Kidney (tissue), 14 donors: Measurements from ENCODE around the gene TIMM10. TPM values are rescaled to one million over a fixed set of nuclear protein-coding genes. Genes with fewer than 3 reads are reported as not detected.

Source experiments
- DNase-seq, 5 donors: peaks; one replicate each; pipeline ENCODE4 v3.0.0-alpha.2; 2013 to 2020
- FAIRE-seq: peaks from 2 replicates; lab custom pipeline; 2012; peaks lifted over from hg19 to GRCh38; lab: Jason Lieb, UNC
- H3K27ac ChIP-seq, 2 donors: one replicate each; pipeline ENCODE4 v1.7.0; 2013; ENCODE audit warnings: low read depth in 2 of 2, low read length in 2 of 2, inconsistent platforms in 1 of 2
- H3K27me3 ChIP-seq: one replicate; pipeline ENCODE4 v1.7.1; 2013; ENCODE audit warnings: low read length, inconsistent platforms; ENCODE audit not compliant: control insufficient read depth, insufficient read depth
- H3K36me3 ChIP-seq, 3 donors: one replicate each; pipeline versions ENCODE4 v1.7.0 to v1.7.1; 2013; ENCODE audit warnings: low read length in 3 of 3, control low read depth in 1 of 3, inconsistent platforms in 1 of 3; ENCODE audit not compliant: insufficient read depth in 3 of 3, control insufficient read depth in 2 of 3
- H3K4me1 ChIP-seq, 3 donors: one replicate each; pipeline versions ENCODE4 v1.7.0 to v1.7.1; 2013; ENCODE audit warnings: low read length in 3 of 3, inconsistent platforms in 1 of 3, low read depth in 1 of 3; ENCODE audit not compliant: control insufficient read depth in 2 of 3, insufficient read depth in 2 of 3
- H3K4me3 ChIP-seq, 3 donors: one replicate each; pipeline versions ENCODE4 v1.7.0 to v1.8.1; 2013; ENCODE audit warnings: low read length in 3 of 3, control low read depth in 1 of 3, inconsistent platforms in 1 of 3
- H3K9ac ChIP-seq, 3 donors: one replicate each; pipeline versions ENCODE4 v1.7.0 to v1.7.1; 2013; ENCODE audit warnings: low read length in 3 of 3, control low read depth in 1 of 3, inconsistent platforms in 1 of 3
- H3K9me3 ChIP-seq, 3 donors: one replicate each; pipeline versions ENCODE4 v1.7.0 to v1.7.1; 2013; ENCODE audit warnings: low read length in 3 of 3, control low read depth in 1 of 3, inconsistent platforms in 1 of 3; ENCODE audit not compliant: control insufficient read depth in 2 of 3, insufficient read depth in 1 of 3
- intact Hi-C: fragments of 100-400 bp; cut with DNase I; formaldehyde crosslinking; loops from one replicate; pipeline ENCODE4 v1.11.1; 2022
- polyA plus RNA-seq: library from polyadenylated mRNA; stranded (reverse); fragments of 350-450 nt; fragmentation: Illumina TruSeq; extraction: RNeasy Lipid Tissue Mini Kit (QIAGEN cat#74804); gene quantifications from one replicate; pipeline ENCODE4 v1.2.3, GENCODE V29; 2014; ENCODE audit warnings: low read depth, low replicate concordance; ENCODE audit not compliant: insufficient read depth
- total RNA-seq: library from RNA; stranded (reverse); fragmentation: NEBNext Ultra II Directional; extraction: Animal tissue kit (Norgen Biotek cat#: 25700); gene quantifications from one replicate; pipeline ENCODE4 v1.2.1, GENCODE V29; 2021
- TF ChIP-seq, protein P1 (sequence below): IDR thresholded peaks from 3 replicates; pipeline ENCODE4 v1.5.1; 2012; ENCODE audit warnings: mild to moderate bottlenecking, moderate library complexity, borderline replicate concordance; ENCODE audit not compliant: insufficient read depth; ENCODE audit errors: extremely low read depth
- donor health status: control.
- donor health status: control.
- donor health status: control.
- donor health status: control.
- donor health status: control.
- donor health status: DM: yes; HTN: yes; CAD: no.
- donor health status: Normal renal cell carcinoma (clear cell type).

TIMM10 gene
- total and polyA plus RNA-seq, 2 donors from 2014 or later, result 38.6 to 174 TPM

DNA sequence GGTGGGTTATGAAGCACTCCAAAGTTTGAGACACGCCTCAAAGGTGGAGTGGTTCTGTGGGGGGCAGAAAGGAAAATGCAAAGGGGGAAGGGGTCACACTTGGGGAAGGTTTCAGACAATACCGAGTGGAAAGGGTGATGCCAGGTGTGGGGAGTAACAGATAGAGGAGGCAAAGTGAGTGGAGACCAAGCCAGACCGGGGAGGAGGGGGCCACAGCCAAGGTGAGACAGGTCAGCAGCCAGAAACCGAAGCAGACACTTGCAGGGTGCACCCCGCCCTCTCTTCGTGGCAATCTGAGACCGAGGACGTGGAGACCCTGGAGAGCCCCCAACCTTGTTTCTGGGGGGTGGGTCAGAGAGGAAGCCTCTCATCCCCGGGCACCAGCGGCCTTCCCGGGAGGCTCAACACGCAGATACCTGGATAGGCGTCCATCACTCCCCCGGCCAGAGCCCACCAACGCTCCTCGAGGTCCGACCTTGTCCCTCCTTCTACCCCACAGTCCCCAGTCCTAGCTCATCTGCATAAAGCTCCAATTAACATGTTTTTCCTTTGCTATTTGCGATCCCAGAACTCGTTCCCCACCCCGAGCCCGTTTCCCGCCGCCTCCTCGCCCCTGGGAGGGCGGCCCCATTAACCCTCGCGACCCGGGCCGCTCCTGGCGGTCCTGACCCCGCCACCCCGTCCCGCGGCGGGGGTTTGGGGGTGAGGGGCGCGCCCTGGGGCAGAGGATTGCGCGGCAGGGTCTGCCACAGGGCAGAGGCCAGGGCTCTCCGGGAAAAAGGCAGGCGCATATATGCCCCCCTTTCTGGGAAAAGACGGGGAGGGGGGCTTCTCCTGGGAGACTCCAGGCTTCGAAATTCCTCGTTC lies 48.4 kb downstream of the TIMM10 start:
- DNase-seq (peak in 2 of 5 donors; percentile 20 to 60), FAIRE-seq (no peak)
- peak overlapping the region in 1 of 3 donors; percentile 36 for H3K4me3 ChIP-seq
- intact Hi-C loops, result no loop called here
- H3K9me3 ChIP-seq, result no peaks in the 10 kb centered on the region
- no peak overlapping the region for H3K9ac ChIP-seq
- TF ChIP-seq, protein P1, sequence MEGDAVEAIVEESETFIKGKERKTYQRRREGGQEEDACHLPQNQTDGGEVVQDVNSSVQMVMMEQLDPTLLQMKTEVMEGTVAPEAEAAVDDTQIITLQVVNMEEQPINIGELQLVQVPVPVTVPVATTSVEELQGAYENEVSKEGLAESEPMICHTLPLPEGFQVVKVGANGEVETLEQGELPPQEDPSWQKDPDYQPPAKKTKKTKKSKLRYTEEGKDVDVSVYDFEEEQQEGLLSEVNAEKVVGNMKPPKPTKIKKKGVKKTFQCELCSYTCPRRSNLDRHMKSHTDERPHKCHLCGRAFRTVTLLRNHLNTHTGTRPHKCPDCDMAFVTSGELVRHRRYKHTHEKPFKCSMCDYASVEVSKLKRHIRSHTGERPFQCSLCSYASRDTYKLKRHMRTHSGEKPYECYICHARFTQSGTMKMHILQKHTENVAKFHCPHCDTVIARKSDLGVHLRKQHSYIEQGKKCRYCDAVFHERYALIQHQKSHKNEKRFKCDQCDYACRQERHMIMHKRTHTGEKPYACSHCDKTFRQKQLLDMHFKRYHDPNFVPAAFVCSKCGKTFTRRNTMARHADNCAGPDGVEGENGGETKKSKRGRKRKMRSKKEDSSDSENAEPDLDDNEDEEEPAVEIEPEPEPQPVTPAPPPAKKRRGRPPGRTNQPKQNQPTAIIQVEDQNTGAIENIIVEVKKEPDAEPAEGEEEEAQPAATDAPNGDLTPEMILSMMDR, result no peak
- peaks cover 0 to 7% (median 0%) of the 10 kb centered on the region in 3 donors for H3K4me1 ChIP-seq
- H3K36me3 ChIP-seq, result peaks cover 0 to 3% (median 0%) of the 10 kb centered on the region in 3 donors
- no peak overlapping the region for H3K27ac ChIP-seq
- H3K27me3 ChIP-seq, result no peaks in the 10 kb centered on the region

DNA sequence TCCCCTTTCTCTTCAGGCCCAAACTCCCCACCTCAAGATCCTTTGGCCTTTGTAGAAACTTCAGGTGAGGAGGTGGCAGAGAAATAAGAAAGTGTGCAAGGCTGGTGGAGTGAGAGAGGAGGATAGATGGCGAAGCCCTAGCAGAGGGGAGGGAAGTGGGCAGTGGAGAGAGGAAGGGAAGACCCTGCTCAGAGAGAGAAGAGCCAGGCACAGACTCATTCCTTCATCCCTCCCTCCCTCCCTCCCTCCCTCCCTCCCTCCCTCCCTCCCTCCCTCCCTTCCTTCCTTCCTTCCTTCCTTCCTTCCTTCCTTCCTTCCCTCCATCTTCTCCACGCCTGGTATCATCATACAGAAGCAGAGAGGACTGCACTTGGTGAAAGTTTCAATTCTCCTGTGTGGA lies 49.2 kb downstream of the TIMM10 start:
- intact Hi-C loops, result no loop called here
- Histone ChIP-seq H3K9ac (no peak overlapping the region), H3K27ac (no peak overlapping the region), H3K4me1 (peaks cover 0 to 12% (median 0%) of the 10 kb centered on the region in 3 donors), H3K9me3 (no peaks in the 10 kb centered on the region), H3K4me3 (no peak overlapping the region), H3K36me3 (peaks cover 0 to 3% (median 0%) of the 10 kb centered on the region in 3 donors), H3K27me3 (no peaks in the 10 kb centered on the region)
- FAIRE-seq (no peak), DNase-seq (no peak)
- TF ChIP-seq, protein P1, result no peak

DNA sequence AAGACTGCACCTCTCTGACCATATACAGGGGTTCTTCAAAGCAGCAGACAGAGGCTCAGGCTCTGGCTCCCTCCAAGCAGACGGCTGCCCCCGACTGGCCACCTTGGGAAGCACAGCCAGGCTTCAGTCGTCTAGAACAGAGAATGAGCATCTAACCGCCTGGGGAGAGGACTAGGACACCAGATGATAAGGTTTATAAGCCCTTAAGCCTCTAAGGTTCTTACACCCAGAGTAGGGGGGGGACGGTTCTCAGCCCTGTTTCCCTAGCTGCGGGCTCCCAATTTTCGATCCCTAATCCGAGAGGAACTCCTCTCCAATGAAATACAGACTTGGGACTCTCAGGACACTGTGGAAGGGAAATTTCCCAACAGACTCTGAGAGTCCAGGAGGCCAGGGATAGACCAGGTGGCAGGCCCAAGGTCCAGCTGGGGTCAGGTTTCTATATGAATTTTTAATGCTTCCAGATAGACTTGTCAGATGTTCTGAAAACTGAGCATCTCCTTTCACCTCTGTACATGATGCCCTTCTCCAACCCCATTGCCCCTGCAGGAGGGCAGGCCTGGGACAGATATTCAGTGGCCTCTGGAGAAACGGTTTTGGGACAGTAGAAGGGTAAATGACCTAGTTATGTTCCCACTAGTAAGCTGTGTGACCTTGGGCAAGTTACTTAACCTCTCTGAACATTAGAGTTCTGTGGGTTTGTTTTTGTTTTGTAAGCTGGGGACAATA lies 50.0 kb downstream of the TIMM10 start:
- H3K9ac ChIP-seq, result no peak overlapping the region
- FAIRE-seq (no peak), DNase-seq (peak; percentile 54 to 86 (median 69))
- no peaks in the 10 kb centered on the region for H3K9me3 ChIP-seq
- H3K4me3 ChIP-seq, result no peak overlapping the region
- H3K27ac ChIP-seq, result no peak overlapping the region
- TF ChIP-seq, protein P1, result peak; percentile 62
- H3K4me1 ChIP-seq, result peaks cover 0 to 17% (median 4%) of the 10 kb centered on the region in 3 donors
- intact Hi-C loops, result no loop called here
- peaks cover 0 to under 1% (median 0%) of the 10 kb centered on the region in 3 donors for H3K36me3 ChIP-seq
- peaks cover 3% of the 10 kb centered on the region for H3K27me3 ChIP-seq
